H7 (cell line): ENCODE data around the gene WFDC12. TPM values are rescaled to one million over a fixed set of nuclear protein-coding genes. Genes with fewer than 3 reads are reported as not detected.

Source experiments
- DNase-seq: peaks from one replicate; pipeline ENCODE4 v3.0.0; 2012
- H3K27me3 ChIP-seq: 2 replicates; pipeline ENCODE4 v1.6.0; 2011; ENCODE audit warnings: mild to moderate bottlenecking, low read length; ENCODE audit not compliant: control insufficient read depth, insufficient read depth
- H3K36me3 ChIP-seq: replicated peaks from 2 replicates; pipeline ENCODE4 v1.5.1; 2011; ENCODE audit warnings: low read length; ENCODE audit not compliant: control insufficient read depth, insufficient read depth
- H3K4me3 ChIP-seq: 2 replicates; pipeline ENCODE4 v1.5.1; 2011; ENCODE audit warnings: low read depth, mild to moderate bottlenecking, control low read depth, low read length, moderate library complexity; ENCODE audit not compliant: insufficient read depth
- total RNA-seq: library from RNA; depleted of rRNA; stranded (reverse); fragments of >200 nt; shearing (Covaris generic); gene quantifications from 2 replicates; pipeline ENCODE4 v1.2.3, GENCODE V29; 2014; rRNA removed

The WFDC12 gene
- total RNA-seq, 1 experiment from 2014 or later = not detected

GRCh38 chr20:45090481-45090880 is 33.8 kb downstream of the WFDC12 start:
- Histone ChIP-seq H3K36me3 (no peaks in the 10 kb centered on the region), H3K27me3 (no peaks in the 10 kb centered on the region), H3K4me3 (no peak overlapping the region)
- no peak for DNase-seq

DNA sequence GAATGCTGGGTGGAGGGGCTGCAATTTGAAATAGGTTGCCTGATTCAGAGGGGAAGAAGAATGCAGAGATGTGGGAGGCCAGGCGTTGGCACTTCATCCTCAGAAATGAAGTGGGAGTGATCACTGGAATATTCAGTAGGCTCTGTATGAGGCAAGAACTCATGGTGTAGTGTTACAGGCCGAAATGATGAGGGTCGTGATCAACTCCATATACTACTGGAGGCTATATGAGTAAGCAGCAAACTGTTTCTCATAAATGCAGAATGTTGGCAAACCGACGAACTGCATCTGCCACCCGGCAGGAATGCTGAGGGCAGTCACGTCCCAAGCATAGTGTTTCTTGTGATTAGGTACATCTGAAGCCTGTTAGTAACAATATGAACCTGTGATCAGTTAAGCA is 36.0 kb downstream of the WFDC12 start:
- DNase-seq = no peak
- no peak overlapping the region for H3K4me3 ChIP-seq

GRCh38 chr20:45087814-45088213 is 36.5 kb downstream of the WFDC12 start:
- H3K36me3 ChIP-seq = no peaks in the 10 kb centered on the region
- no peak overlapping the region for H3K4me3 ChIP-seq
- H3K27me3 ChIP-seq = no peaks in the 10 kb centered on the region
- no peak for DNase-seq

More for the DNA sequence above, 36.0 kb downstream of the WFDC12 start:
- H3K27me3 ChIP-seq = no peaks in the 10 kb centered on the region
- H3K36me3 ChIP-seq = no peaks in the 10 kb centered on the region

GRCh38 chr20:45087097-45087790 is 37.0 kb downstream of the WFDC12 start:
- DNase-seq = no peak

GRCh38 chr20:45085867-45086266 is 38.4 kb downstream of the WFDC12 start:
- DNase-seq = no peak
- Histone ChIP-seq H3K36me3 (peaks cover 2% of the 10 kb centered on the region), H3K4me3 (no peak overlapping the region), H3K27me3 (no peaks in the 10 kb centered on the region)

More at GRCh38 chr20:45087097-45087790, 37.0 kb downstream of the WFDC12 start:
- H3K27me3 ChIP-seq = no peaks in the 10 kb centered on the region
- H3K36me3 ChIP-seq = no peaks in the 10 kb centered on the region; the same call in 1 of the 2 replicates
- no peak overlapping the region for H3K4me3 ChIP-seq

DNA sequence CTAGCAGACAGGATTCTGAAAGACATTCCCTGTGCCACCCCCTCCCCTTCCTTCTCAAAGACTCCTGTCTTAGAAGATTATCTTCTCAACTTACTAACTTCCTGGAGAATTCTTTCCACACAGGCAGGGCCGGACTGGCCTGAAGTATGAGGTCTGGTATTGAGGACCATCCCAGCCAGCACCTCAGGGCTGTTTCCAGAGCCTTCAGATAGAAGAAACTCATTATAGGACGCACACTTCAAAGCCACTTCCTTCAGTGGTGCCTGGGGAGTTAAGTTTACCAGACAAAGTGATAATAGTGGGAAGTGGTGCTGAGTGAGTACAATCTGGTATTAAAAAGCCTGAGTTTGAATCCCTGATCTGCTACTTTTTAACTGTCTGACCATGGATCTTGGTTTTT is 39.0 kb downstream of the WFDC12 start:
- Histone ChIP-seq H3K4me3 (no peak overlapping the region), H3K27me3 (no peaks in the 10 kb centered on the region), H3K36me3 (peaks cover 2% of the 10 kb centered on the region)

DNA sequence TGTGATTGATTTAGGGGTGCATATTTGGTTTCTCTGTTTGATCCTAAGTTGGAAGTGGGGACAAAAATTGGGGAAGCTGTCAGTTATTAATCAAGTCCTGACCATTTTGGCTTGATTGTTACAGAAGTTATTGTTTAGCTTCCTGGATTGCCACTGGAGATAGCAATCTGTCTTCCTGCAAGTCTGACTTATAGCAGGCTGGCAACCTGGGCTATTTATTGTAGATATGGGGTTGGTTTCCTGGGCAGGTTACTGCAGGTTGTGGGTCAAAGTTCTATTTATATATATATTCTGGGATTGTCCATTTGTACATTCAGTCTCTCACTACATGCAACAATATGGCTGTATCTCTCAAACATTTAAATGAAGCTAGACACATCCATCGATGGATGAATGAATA is 41.1 kb downstream of the WFDC12 start:
- Histone ChIP-seq H3K27me3 (no peaks in the 10 kb centered on the region), H3K4me3 (no peak overlapping the region), H3K36me3 (peaks cover 2% of the 10 kb centered on the region)
- DNase-seq = no peak

More for the DNA sequence above, 39.0 kb downstream of the WFDC12 start:
- DNase-seq = no peak

GRCh38 chr20:45082468-45082867 is 41.8 kb downstream of the WFDC12 start:
- Histone ChIP-seq H3K36me3 (peaks cover 2% of the 10 kb centered on the region), H3K27me3 (no peaks in the 10 kb centered on the region), H3K4me3 (no peak overlapping the region)
- DNase-seq = no peak

DNA sequence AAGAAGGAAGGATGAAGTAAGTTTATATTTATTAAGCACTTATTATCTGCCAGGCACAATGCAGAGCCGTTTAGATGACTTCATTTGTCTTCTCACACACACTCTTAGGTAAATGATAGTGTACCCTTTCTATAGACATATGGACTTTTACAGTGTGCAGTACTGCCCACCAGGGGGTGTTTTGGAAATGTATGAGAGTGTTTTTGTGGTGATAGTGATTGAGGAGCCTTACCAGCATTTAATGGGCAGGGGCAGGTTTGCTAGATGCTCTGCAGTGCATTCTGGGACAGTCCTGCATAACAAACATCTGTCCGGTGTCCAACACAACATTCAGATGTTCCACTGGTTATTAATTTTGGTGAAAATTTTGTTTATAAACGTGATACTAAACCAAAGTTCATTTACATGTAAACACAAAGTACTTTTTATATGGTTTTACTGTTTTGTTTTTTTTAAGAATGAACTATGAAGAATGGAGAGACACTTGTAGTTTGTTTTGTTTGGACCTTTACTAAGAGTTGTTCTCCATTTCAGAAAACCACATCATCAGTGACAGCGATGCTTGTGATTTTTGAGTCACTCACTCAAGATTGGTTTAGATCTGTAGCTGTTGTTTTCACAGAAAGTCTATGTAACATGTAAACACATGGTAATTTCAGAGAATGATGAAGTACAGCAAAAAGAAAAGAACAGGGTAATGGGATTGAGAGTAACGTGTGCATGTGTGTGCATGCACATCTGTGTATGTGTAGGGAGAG is 43.2 kb downstream of the WFDC12 start:
- Histone ChIP-seq H3K4me3 (no peak overlapping the region), H3K27me3 (no peaks in the 10 kb centered on the region), H3K36me3 (peaks cover 2% of the 10 kb centered on the region)
- DNase-seq = no peak

DNA sequence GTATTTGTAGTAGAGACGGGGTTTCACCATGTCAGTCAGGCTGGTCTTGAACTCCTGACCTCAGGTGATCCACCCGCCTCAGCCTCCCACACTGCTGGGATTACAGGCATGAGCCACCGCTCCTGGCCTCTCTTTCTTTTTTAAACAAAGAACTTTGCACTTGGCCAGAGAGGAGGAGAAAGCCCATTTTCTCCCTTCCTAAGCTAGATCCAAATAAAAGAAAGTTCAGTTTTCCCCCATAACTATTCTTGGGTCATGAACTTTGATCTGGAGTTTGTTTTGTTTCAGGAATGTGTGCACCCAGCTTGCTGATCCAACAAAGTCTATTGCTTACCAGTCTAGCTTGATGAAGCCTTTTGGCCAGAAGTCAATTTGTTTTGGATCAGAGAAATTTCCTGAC is 46.7 kb downstream of the WFDC12 start:
- Histone ChIP-seq H3K36me3 (peaks cover 5% of the 10 kb centered on the region), H3K4me3 (no peak overlapping the region), H3K27me3 (no peaks in the 10 kb centered on the region)
- no peak for DNase-seq

Other genes with a start within 250 kb of the WFDC12 start
- 64.8 and 69.2 TPM in 2 replicates for gene YWHAB, start 238.8 kb downstream of the WFDC12 start, total RNA-seq
- gene PABPC1L, start 214.4 kb downstream of the WFDC12 start, total RNA-seq = 17.8 and 23.8 TPM in 2 replicates
- 45.3 and 49.4 TPM in 2 replicates for gene TOMM34, start 164.1 kb downstream of the WFDC12 start, total RNA-seq
- 15.6 and 23.2 TPM in 2 replicates for gene STK4, start 158.0 kb downstream of the WFDC12 start, total RNA-seq
- gene KCNS1, start 23.3 kb downstream of the WFDC12 start, total RNA-seq = 0.18 and 0.59 TPM in 2 replicates
- not detected in 2 replicates for gene WFDC5, start 9.3 kb downstream of the WFDC12 start, total RNA-seq
- not detected in 2 replicates for gene PI3, start 50.4 kb upstream of the WFDC12 start, total RNA-seq
- 0.31 and 0.81 TPM in 2 replicates for gene SEMG1, start 82.6 kb upstream of the WFDC12 start, total RNA-seq
- not detected in 2 replicates for gene SEMG2, start 96.9 kb upstream of the WFDC12 start, total RNA-seq
- gene SLPI, start 130.1 kb upstream of the WFDC12 start, total RNA-seq = not detected in 2 replicates
- gene RBPJL, start 182.4 kb upstream of the WFDC12 start, total RNA-seq = not detected in 2 replicates
- gene MATN4, start 183.8 kb upstream of the WFDC12 start, total RNA-seq = 0.14 and 0.67 TPM in 2 replicates
- 47.3 and 56.1 TPM in 2 replicates for gene SDC4, start 224.0 kb upstream of the WFDC12 start, total RNA-seq
- 11.8 and 22.8 TPM in 2 replicates for gene SYS1, start 238.7 kb upstream of the WFDC12 start, total RNA-seq